PC-9 (cell line): ENCODE measurements around the gene KDM1A.

Source experiments
- EZH2 ChIP-seq: fragments of 200-600 bp; sonication (generic); IDR thresholded peaks from 2 replicates; pipeline ENCODE4 v1.8.0; 2017; ENCODE audit warnings: antibody characterized with exemption, low read depth
- TF ChIP-seq, protein P1 (sequence below): fragments of 200-600 bp; sonication (generic); conservative IDR thresholded peaks from 2 replicates; pipeline ENCODE4 v1.6.1; 2017; ENCODE audit warnings: mixed run types, antibody characterized with exemption, mild to moderate bottlenecking, moderate library complexity

DNA sequence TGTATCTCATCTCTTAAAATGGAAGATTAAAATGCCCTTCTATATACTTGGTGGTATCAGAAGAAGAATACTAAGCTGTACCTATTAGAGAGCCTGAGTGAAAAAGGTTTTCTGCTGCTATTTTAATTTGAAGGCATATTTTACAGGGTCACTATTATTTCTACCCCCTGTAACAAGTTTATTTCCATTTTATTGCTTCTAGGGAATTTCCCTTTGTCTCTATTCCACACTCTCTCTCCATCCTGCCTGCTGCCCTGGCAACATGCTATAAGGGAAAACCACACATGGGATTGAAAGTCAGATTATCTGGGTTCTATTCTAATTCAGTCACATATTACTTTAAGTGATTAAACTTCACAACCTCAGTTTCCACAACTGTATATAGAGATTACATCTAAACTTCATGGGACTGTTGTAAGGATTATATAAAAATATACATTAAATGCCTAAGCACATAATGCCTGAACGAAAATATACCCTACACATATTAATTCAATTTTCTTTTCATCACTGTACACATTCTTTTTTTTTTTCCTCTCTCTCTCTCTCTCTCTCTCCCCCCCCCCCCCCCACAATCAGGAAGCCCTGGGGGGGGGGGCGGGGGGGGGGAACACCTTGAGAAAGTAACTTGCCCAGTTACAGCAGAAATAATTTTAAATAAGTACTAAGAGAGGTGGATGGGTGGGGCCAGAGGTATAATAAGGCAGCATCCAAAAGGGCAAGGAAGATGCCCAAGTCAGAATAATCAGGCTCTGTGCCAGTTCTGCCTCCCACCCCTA lies 97.8 kb downstream of the KDM1A start:
- TF ChIP-seq, protein P1, sequence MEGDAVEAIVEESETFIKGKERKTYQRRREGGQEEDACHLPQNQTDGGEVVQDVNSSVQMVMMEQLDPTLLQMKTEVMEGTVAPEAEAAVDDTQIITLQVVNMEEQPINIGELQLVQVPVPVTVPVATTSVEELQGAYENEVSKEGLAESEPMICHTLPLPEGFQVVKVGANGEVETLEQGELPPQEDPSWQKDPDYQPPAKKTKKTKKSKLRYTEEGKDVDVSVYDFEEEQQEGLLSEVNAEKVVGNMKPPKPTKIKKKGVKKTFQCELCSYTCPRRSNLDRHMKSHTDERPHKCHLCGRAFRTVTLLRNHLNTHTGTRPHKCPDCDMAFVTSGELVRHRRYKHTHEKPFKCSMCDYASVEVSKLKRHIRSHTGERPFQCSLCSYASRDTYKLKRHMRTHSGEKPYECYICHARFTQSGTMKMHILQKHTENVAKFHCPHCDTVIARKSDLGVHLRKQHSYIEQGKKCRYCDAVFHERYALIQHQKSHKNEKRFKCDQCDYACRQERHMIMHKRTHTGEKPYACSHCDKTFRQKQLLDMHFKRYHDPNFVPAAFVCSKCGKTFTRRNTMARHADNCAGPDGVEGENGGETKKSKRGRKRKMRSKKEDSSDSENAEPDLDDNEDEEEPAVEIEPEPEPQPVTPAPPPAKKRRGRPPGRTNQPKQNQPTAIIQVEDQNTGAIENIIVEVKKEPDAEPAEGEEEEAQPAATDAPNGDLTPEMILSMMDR: no peak
- no peak for TF ChIP-seq EZH2
